HL-60/S4 treated with retinoic acid at 250 ng/mL for 4 days and 3 days (cell line): Measurements from ENCODE around the gene WNT7B.

Experiments used
- in situ Hi-C: fragments of 300-500 bp; cut with MboI; formaldehyde crosslinking; loops from 2 replicates; pipeline ENCODE4 v1.7.0; 2022; ENCODE audit warnings: low sequenced_read_pairs

The WNT7B gene

GRCh38 chr22:45977003-45977411 is at the start of gene WNT7B:
Gene WNT7B, minus strand, starts transcription at chr22:45977162. Its CDS starts 408 bp downstream, at chr22:45976754.
- in situ Hi-C loops = no loop called here

DNA sequence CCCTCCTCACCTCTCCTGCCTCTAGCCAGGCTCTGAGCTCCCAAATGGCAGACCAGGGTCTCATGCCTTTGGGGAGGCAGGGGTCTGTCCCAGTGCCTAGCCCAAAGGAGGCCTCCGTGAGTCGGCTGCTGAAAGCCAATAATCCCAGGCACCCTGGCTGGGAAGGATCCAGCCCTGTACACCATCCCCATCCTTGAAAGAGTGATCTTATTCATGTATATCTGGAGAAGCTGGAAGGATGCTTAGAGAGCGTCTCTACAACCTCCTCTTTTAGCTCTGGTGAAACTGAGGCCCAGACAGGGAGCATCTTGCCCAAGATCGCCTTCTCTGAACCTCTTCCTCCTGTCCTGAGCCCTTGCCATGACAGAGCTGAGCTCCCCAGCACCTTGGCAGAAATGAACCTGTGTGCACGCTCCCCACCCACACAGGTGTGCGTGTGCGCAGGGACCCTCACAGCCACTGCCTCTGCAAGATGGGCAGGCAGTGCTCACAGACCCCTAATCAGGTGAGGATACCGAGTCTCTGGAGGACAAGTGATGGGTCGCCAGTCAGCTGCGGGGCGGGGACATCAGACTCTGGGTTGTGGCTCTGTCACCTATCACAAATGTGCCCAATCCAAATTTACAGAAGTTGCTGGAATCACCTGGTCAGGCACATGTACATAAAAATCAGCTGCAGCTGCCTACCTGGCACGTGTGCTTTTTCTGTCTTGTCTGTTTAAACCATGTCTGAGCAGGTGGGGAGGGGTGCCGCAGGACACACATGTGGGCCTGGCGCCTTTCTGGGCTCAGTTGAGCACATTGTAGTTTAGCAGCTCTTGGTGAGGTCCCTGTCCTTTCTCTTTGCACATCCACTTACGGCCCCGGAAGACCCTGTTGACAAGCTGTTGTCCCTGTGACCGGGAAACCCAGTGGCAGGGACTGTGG is 49.3 kb upstream of the WNT7B start:
- in situ Hi-C loops = no loop called here

DNA sequence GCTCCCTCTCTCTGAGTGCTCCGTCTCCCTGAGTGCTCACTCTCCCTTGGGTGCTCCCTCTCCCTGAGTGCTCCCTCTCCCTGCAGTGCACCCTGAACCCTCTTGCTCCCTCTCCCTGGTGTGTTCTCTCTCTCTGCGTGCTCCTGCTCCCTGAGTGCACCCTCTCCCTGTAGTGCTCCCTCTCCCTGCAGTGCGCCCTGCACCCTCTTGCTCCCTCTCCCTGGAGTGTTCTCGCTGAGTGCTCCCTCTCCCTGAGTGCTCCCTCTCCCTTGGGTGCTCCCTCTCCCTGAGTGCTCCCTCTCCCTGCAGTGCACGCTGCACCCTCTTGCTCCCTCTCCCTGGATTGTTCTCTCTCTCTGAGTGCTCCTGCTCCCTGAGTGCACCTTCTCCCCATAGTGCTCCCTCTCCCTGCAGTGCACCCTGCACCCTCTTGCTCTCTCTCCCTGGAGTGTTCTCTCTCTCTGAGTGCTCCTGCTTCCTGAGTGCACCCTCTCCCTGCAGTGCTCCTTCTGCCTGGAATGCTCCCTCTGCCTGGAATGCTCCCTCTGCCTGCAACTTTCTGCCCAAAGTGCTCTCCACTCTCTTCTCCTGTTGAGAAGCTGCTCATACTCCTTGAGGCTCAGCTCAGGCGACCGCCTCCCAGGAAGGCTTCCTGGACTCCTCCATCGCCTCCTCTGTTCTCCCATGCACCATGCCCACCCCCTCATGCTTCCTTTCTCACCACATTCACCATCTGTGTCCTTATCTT is 48.4 kb upstream of the WNT7B start:
- in situ Hi-C loops = no loop called here

GRCh38 chr22:46024136-46024840 is 47.3 kb upstream of the WNT7B start:
- in situ Hi-C loops = no loop called here

DNA sequence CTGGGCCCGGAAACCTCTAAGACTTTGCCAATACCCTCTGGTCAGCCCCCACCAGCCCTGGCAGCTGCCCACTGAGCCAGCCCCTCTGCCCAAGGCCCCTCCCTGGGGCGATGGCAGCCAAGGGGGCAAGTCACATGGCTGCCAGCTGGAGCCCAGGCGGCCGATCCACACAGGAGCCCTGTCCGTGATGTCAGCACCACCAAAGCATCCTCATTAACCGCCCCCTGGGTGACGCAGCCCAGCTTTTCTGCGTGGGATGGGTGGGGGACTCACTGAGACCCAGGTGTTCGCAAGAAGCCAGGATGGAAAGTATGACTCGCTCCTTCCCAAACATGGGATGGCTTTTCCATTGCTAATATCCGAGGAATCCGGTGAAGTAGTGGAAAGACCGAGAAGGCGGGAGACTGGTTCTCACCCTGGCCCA is 46.6 kb upstream of the WNT7B start:
- in situ Hi-C loops = no loop called here

DNA sequence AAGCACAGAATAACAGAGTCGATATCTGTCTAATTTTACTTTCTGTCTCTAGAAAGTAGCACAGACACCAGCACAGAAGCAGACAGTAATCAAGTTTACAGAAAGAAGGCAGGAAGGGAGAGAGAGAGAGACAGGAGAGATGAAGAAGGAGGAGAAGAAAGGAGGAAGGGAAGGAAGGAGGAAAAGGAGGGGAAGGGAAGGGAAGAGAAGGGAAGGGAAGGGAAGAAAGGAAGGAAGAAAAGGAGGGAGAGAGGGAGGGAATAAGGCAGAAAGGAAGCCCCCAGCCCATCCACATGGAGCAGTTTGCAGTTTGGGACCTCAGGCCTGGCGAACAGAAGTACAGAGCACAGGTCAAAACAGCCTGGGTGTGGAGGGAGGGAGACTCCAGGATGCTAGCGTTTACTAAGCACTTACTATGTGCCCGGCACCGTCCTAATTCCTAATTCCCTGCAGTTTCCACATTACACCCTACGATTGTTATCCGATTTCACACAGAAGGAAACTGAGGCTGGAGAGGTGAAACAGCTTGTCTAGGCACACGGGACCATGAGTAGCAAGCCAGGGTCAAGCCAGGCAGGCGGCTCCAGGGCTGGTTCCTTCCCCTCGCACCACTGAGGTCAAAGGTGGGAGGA is 46.0 kb upstream of the WNT7B start:
- in situ Hi-C loops = no loop called here

DNA sequence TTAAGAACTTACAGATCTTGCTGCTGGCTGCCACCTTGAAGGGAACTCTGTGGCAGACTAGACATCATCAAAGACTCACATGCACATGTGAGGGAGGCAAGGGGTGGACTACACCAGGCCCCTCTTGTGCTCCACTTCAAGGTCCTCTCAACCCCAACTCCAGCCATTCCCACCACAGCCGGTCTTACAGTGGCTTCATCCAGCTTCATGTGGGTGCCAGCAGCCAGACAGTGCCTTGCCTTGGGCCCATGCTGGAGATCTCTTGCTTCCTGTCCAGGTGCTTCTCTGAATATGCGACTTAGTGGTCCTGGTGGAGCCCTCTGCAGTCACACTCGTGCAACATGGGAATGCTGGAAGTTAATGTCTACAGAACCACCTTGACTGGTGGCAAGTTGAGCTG is 44.6 kb upstream of the WNT7B start:
- in situ Hi-C loops = no loop called here

- in situ Hi-C loops = no loop called here
Measured at GRCh38 chr22:46019351-46019750, 42.4 kb upstream of the WNT7B start.

GRCh38 chr22:46018859-46019258 is 41.9 kb upstream of the WNT7B start:
- in situ Hi-C loops = no loop called here

DNA sequence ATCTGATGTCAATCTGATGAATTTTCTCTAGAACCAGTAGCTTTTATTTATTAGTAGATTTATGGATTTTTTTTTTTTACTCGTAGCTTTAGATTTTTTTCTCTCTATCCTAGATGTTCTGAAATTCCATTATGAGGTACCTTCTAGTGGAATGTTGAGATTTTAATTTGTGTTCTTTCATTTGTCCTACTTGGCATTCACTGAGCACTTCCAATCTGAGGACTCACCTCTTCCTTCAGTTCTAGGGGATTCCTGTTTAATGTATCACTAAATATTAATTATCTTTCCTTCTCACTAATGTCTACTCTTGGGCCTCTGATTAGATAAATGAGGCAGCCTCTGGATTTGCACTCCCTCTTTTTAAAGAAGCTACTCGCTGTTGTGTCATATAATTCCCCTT is 40.2 kb upstream of the WNT7B start:
- in situ Hi-C loops = no loop called here

DNA sequence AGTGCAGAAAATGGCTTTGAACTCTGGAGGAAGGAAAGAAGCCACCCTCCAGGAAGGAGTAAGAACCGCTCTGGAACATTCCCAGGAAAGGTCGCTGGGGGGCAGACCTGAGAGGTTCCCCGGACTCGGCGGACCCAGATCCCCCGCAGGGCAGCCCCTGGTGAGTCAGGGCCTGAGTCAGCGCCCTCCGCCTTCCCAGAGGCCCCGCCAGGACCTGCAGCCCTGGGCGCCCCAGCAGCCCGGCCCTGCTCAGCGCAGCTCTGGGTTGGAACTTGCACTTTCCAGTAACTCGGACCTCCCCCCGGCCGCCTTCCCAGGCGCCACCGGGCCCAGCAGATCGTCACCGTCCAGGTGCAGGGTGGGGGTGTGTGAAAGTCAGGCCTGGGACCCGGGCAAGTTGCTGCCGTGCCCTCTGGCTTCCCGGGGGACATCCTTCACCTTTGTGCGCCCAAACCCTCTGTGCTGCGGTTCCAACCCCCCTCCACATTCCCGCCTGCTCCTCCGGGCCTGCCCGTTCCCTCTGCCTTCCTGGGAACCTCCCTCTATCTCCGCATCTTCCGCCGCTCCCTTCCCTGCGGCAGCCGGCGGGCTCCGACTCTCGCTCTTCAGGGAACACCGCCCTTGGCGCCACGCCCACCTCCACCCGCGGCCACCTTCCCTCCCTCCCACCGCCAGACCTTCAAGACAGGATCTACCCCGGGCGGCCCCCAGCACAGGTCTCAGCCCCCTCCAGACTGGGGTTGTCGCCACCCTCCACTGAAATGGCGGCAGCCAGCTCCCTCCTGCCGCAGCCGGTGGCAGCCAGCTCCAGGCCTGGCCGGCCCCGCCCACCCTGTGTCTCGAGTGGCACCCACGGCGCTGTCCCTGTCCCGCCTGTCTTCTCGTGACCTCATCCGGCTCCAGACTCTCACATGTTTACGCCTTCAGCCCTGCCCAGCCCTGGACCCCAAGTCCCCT is 36.8 kb upstream of the WNT7B start:
- in situ Hi-C loops = no loop called here

DNA sequence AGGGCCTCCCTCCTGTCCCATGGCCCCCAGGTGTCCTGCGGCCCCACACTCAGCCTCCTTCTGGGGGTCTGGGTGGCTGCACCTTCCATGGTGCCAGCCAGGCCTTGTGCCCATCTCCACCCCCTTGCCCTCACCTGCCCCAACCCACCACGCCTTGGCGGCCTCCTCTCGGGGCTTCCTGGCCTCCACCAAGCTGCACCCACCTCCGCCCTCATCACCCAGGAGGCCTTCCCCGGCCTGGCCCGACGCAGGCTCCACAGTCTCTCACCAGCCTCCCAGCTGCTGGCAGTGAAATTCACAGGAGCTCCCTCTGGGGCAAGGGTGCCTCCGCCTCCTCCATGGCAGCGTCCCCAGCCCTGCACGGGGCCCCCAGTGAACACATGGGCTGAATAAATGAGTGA is 35.9 kb upstream of the WNT7B start:
- in situ Hi-C loops = no loop called here

GRCh38 chr22:46012182-46012880 is 35.4 kb upstream of the WNT7B start:
- in situ Hi-C loops = no loop called here

- in situ Hi-C loops = no loop called here
Measured at GRCh38 chr22:46011627-46012181, 34.7 kb upstream of the WNT7B start.

DNA sequence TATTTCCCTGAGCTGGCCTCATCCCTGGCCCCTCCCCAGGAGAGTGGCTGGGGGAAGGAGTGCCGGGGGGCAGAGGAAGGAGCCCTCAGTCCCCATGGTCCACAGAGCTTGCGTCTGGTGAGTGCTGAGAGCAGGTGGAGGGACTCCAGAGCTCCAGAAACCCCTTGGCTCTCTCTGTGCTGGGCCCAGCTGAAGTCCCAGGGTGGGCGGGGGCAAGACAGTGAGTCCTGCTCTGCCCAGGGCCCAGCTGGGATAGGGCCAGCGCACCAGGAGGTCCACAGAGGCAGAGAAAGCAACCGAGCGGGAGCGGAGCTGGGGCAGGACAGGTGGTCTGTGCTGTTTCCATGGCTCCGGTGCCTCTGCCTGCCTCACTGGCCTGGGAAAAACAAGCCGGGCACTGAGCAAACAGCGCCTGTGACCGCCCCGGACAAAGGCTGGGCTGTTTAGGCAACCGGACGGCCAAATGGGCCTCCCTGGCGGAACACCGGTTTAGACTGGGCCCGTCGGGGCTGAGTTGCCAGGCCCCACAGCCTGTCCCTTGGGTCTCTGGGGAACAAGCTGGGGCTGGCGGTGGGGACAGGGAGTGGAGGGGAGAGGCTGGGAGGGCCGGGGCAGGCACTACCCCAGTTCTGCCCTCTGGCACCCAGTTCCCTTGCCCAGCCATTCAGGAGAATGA is 34.1 kb upstream of the WNT7B start:
- in situ Hi-C loops = no loop called here

- in situ Hi-C loops = no loop called here
Measured at GRCh38 chr22:46010207-46010867, 33.4 kb upstream of the WNT7B start.

DNA sequence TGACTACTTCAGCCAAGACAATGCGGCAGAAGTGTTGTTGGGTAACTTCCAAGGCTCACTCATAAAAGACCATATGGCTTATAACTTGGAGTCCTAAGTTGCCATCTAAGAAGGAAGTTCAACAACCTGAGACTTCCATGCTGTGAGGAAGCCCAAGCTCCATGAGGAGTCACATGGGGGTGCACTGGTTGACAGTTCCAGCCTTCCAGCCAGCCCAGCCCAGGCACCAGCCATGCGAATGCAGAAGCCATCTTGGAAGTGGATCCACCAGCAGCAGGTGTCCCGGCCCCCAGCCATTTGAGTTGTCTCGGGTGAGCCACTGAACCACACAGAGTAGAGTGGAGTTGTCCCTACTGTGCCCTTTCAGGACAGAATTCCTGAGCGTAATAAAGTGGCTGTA is 32.8 kb upstream of the WNT7B start:
- in situ Hi-C loops = loop anchor here (5.0 to 10.0 kb wide), 2 partner anchors 108 to 295 kb away; no protein-coding TSS in a partner anchor
